Astrocyte (in vitro differentiated cells and primary cell): ENCODE measurements around the gene PTPRM. TPM values are rescaled to one million over a fixed set of nuclear protein-coding genes. Genes with fewer than 3 reads are reported as not detected.

Experiments used
- DNase-seq: peaks from one replicate; pipeline ENCODE4 v3.0.0-alpha.2; 2010; ENCODE audit warnings: low read depth
- FAIRE-seq: peaks from 2 replicates; lab custom pipeline; 2011; peaks lifted over from hg19 to GRCh38; lab: Jason Lieb, UNC
- H2AFZ ChIP-seq: 2 replicates; pipeline ENCODE4 v1.6.0; 2012; ENCODE audit warnings: low read depth, low read length, inconsistent platforms
- H3K27ac ChIP-seq: 2 replicates; pipeline ENCODE4 v1.5.1; 2011; ENCODE audit warnings: low read depth, low read length, inconsistent platforms
- H3K27me3 ChIP-seq: 2 replicates; pipeline ENCODE4 v1.6.0; 2011; ENCODE audit warnings: low read length, inconsistent platforms; ENCODE audit not compliant: insufficient read depth
- H3K36me3 ChIP-seq: 2 replicates; pipeline ENCODE4 v1.5.1; 2011; ENCODE audit warnings: low read length, inconsistent platforms; ENCODE audit not compliant: insufficient read depth
- H3K4me1 ChIP-seq: 2 replicates; pipeline ENCODE4 v1.5.1; 2011; ENCODE audit warnings: low read length, inconsistent platforms; ENCODE audit not compliant: insufficient read depth
- H3K4me2 ChIP-seq: 2 replicates; pipeline ENCODE4 v1.6.0; 2012; ENCODE audit warnings: low read length, inconsistent platforms
- H3K4me3 ChIP-seq: 2 replicates; pipeline ENCODE4 v1.5.1; 2011; ENCODE audit warnings: low read depth, mild to moderate bottlenecking, low read length, inconsistent platforms; ENCODE audit not compliant: insufficient read depth
- H3K79me2 ChIP-seq: 2 replicates; pipeline ENCODE4 v1.6.0; 2012; ENCODE audit warnings: mild to moderate bottlenecking, low read length, inconsistent platforms; ENCODE audit not compliant: insufficient read depth
- H3K9ac ChIP-seq: 2 replicates; pipeline ENCODE4 v1.6.0; 2012; ENCODE audit warnings: mild to moderate bottlenecking, low read length, inconsistent platforms
- H3K9me3 ChIP-seq: 2 replicates; pipeline ENCODE4 v1.5.1; 2012; ENCODE audit warnings: low read depth, mild to moderate bottlenecking, low read length, inconsistent platforms; ENCODE audit not compliant: insufficient read depth
- H4K20me1 ChIP-seq: 2 replicates; pipeline ENCODE4 v1.6.0; 2012; ENCODE audit warnings: low read length, inconsistent platforms; ENCODE audit not compliant: insufficient read depth
- H3K27ac Mint-ChIP-seq: one replicate; pipeline ENCODE4 v1.8.0; 2021; ENCODE audit warnings: mild to moderate bottlenecking, mixed read lengths; ENCODE audit not compliant: unreplicated experiment
- H3K27me3 Mint-ChIP-seq: one replicate; pipeline ENCODE4 v1.8.0; 2021; ENCODE audit warnings: low read depth, mixed read lengths; ENCODE audit not compliant: unreplicated experiment
- H3K36me3 Mint-ChIP-seq: one replicate; pipeline ENCODE4 v1.8.0; 2021; ENCODE audit warnings: low read depth, mixed read lengths; ENCODE audit not compliant: unreplicated experiment
- H3K4me1 Mint-ChIP-seq: one replicate; pipeline ENCODE4 v1.8.0; 2021; ENCODE audit warnings: low read depth, mixed read lengths; ENCODE audit not compliant: unreplicated experiment
- H3K4me3 Mint-ChIP-seq: one replicate; pipeline ENCODE4 v1.8.0; 2021; ENCODE audit warnings: mild to moderate bottlenecking, moderate library complexity, mixed read lengths; ENCODE audit not compliant: unreplicated experiment
- H3K9me3 Mint-ChIP-seq: one replicate; pipeline ENCODE4 v1.8.0; 2021; ENCODE audit warnings: mild to moderate bottlenecking, mixed read lengths; ENCODE audit not compliant: unreplicated experiment
- CTCF ChIP-seq: IDR thresholded peaks from 2 replicates; pipeline ENCODE4 v1.5.1; 2011; ENCODE audit warnings: low read depth, mild to moderate bottlenecking, inconsistent platforms, low read length, moderate library complexity; ENCODE audit not compliant: insufficient read depth
- EZH2 ChIP-seq: IDR thresholded peaks from 2 replicates; pipeline ENCODE4 v1.6.1; 2012; ENCODE audit warnings: mild to moderate bottlenecking, low read length, inconsistent platforms; ENCODE audit not compliant: insufficient read depth
- total RNA-seq: library from RNA; stranded (reverse); gene quantifications from 2 replicates; pipeline ENCODE4 v1.2.1, GENCODE V29; 2021

Gene PTPRM
- total RNA-seq, 1 donor from 2014 or later = 59.6 TPM

GRCh38 chr18:7697306-7697705 lies 130.2 kb downstream of the PTPRM start:
- DNase-seq = no peak
- peaks cover 26% of the 10 kb centered on the region for H4K20me1 ChIP-seq
- no peaks in the 10 kb centered on the region for H3K4me1 Mint-ChIP-seq
- peaks cover 5% of the 10 kb centered on the region for H3K4me1 ChIP-seq
- no peaks in the 10 kb centered on the region for H3K36me3 Mint-ChIP-seq
- TF ChIP-seq EZH2 = no peak
- TF ChIP-seq CTCF = no peak
- no peaks in the 10 kb centered on the region for H3K27me3 Mint-ChIP-seq
- H3K79me2 ChIP-seq = peaks cover 14% of the 10 kb centered on the region
- no peak for FAIRE-seq
- peaks cover 5% of the 10 kb centered on the region for H3K9me3 Mint-ChIP-seq
- H3K27ac Mint-ChIP-seq = no peak overlapping the region
- no peak overlapping the region for H3K4me3 ChIP-seq
- H3K4me3 Mint-ChIP-seq = no peak overlapping the region
- H3K4me2 ChIP-seq = no peak overlapping the region
- H3K36me3 ChIP-seq = no peaks in the 10 kb centered on the region
- no peak overlapping the region for H3K9ac ChIP-seq
- no peaks in the 10 kb centered on the region for H3K9me3 ChIP-seq
- no peak overlapping the region for H2AFZ ChIP-seq
- H3K27me3 ChIP-seq = no peaks in the 10 kb centered on the region
- no peak overlapping the region for H3K27ac ChIP-seq

GRCh38 chr18:7711495-7711894 lies 144.4 kb downstream of the PTPRM start:
- no peak overlapping the region for H3K4me3 Mint-ChIP-seq
- H3K36me3 Mint-ChIP-seq = no peaks in the 10 kb centered on the region
- peaks cover 20% of the 10 kb centered on the region for H3K9me3 Mint-ChIP-seq
- no peak for DNase-seq
- H4K20me1 ChIP-seq = no peaks in the 10 kb centered on the region
- H3K4me3 ChIP-seq = no peak overlapping the region
- H3K4me1 ChIP-seq = no peaks in the 10 kb centered on the region
- no peak overlapping the region for H3K27ac Mint-ChIP-seq
- H3K9ac ChIP-seq = no peak overlapping the region
- no peak overlapping the region for H2AFZ ChIP-seq
- H3K79me2 ChIP-seq = peaks cover 4% of the 10 kb centered on the region
- FAIRE-seq = no peak
- H3K27me3 ChIP-seq = no peaks in the 10 kb centered on the region
- no peaks in the 10 kb centered on the region for H3K36me3 ChIP-seq
- H3K27me3 Mint-ChIP-seq = no peaks in the 10 kb centered on the region
- H3K9me3 ChIP-seq = no peaks in the 10 kb centered on the region
- no peak overlapping the region for H3K27ac ChIP-seq
- no peak overlapping the region for H3K4me2 ChIP-seq
- peaks cover 1% of the 10 kb centered on the region for H3K4me1 Mint-ChIP-seq
- TF ChIP-seq EZH2 (no peak), CTCF (no peak)

GRCh38 chr18:7720395-7720794 lies 153.3 kb downstream of the PTPRM start:
- H3K4me3 Mint-ChIP-seq = no peak overlapping the region
- H3K27ac ChIP-seq = no peak overlapping the region
- no peak overlapping the region for H2AFZ ChIP-seq
- H3K36me3 ChIP-seq = no peaks in the 10 kb centered on the region
- no peak for FAIRE-seq
- no peak overlapping the region for H3K4me2 ChIP-seq
- peaks cover 8% of the 10 kb centered on the region for H3K79me2 ChIP-seq
- no peaks in the 10 kb centered on the region for H3K9me3 ChIP-seq
- TF ChIP-seq EZH2 = no peak
- TF ChIP-seq CTCF = no peak
- peaks cover 13% of the 10 kb centered on the region for H3K4me1 Mint-ChIP-seq
- no peak for DNase-seq
- H3K27ac Mint-ChIP-seq = no peak overlapping the region
- no peaks in the 10 kb centered on the region for H3K36me3 Mint-ChIP-seq
- H3K4me3 ChIP-seq = no peak overlapping the region
- H3K4me1 ChIP-seq = no peaks in the 10 kb centered on the region
- H4K20me1 ChIP-seq = no peaks in the 10 kb centered on the region
- no peaks in the 10 kb centered on the region for H3K27me3 Mint-ChIP-seq
- no peak overlapping the region for H3K9ac ChIP-seq
- H3K27me3 ChIP-seq = no peaks in the 10 kb centered on the region
- peaks cover 2% of the 10 kb centered on the region for H3K9me3 Mint-ChIP-seq
